Measurements from ENCODE around the gene ARHGAP26.

- TF ChIP-seq CTCF (IDR thresholded peaks at IDR 0.05), result no peak
- no peak for TF ChIP-seq POLR2AphosphoS5 (IDR thresholded peaks at IDR 0.05)
- no peak for TF ChIP-seq POLR2A (IDR thresholded peaks at IDR 0.05; ENCODE audit: low read depth)
- TF ChIP-seq EP300 (IDR thresholded peaks at IDR 0.05), result no peak
Observed at GRCh38 chr5:143235423-143235822, 465.2 kb downstream of the ARHGAP26 start.
